HG03439 (cell line): Measurements from ENCODE around the gene TRAPPC3L.

ENCODE experiments used
- ATAC-seq: cut with Tn5 transposase; IDR thresholded peaks from one replicate; pipeline ENCODE4 v1.9.1; 2021; ENCODE audit warnings: mild to moderate bottlenecking, moderate library complexity; ENCODE audit not compliant: unreplicated experiment

Gene TRAPPC3L

GRCh38 chr6:116545651-116546050 lies at the start of gene TRAPPC3L:
TSS of gene TRAPPC3L (minus strand) at chr6:116545684. CDS start at chr6:116545514, 170 bp downstream.
- ATAC-seq: no peak

- ATAC-seq: no peak
Measured at GRCh38 chr6:116595247-116595646, 49.8 kb upstream of the TRAPPC3L start.

GRCh38 chr6:116586738-116587137 lies 41.3 kb upstream of the TRAPPC3L start:
- ATAC-seq: no peak

GRCh38 chr6:116586276-116586675 lies 40.8 kb upstream of the TRAPPC3L start:
- no peak for ATAC-seq

- no peak for ATAC-seq
Measured at GRCh38 chr6:116580198-116580597, 34.7 kb upstream of the TRAPPC3L start.

- ATAC-seq: no peak
Measured at GRCh38 chr6:116579143-116579542, 33.7 kb upstream of the TRAPPC3L start.

GRCh38 chr6:116578335-116578734 lies 32.9 kb upstream of the TRAPPC3L start:
- no peak for ATAC-seq

GRCh38 chr6:116577486-116577885 lies 32.0 kb upstream of the TRAPPC3L start:
- ATAC-seq: no peak

- ATAC-seq: no peak
Measured at GRCh38 chr6:116575227-116575626, 29.7 kb upstream of the TRAPPC3L start.

GRCh38 chr6:116572162-116572561 lies 26.7 kb upstream of the TRAPPC3L start:
- no peak for ATAC-seq

- ATAC-seq: no peak
Measured at GRCh38 chr6:116571683-116572000, 26.2 kb upstream of the TRAPPC3L start.

GRCh38 chr6:116570856-116571682 lies 25.6 kb upstream of the TRAPPC3L start, which contains the start of gene RWDD1:
TSS of gene RWDD1 (plus strand) at chr6:116571504. CDS start at chr6:116571583, 79 bp downstream.
- ATAC-seq: peak; percentile 97

- ATAC-seq: no peak
Measured at GRCh38 chr6:116568821-116569755, 23.6 kb upstream of the TRAPPC3L start.

- no peak for ATAC-seq
Measured at GRCh38 chr6:116568111-116568510, 22.6 kb upstream of the TRAPPC3L start.

GRCh38 chr6:116564921-116565872 lies 19.7 kb upstream of the TRAPPC3L start:
- ATAC-seq: no peak

- no peak for ATAC-seq
Measured at GRCh38 chr6:116564311-116564710, 18.8 kb upstream of the TRAPPC3L start.

- no peak for ATAC-seq
Measured at GRCh38 chr6:116563830-116564229, 18.3 kb upstream of the TRAPPC3L start.

- no peak for ATAC-seq
Measured at GRCh38 chr6:116562614-116563013, 17.1 kb upstream of the TRAPPC3L start.

GRCh38 chr6:116562019-116562403 lies 16.5 kb upstream of the TRAPPC3L start:
- no peak for ATAC-seq

GRCh38 chr6:116561377-116562018 lies 16.0 kb upstream of the TRAPPC3L start:
- peak; percentile 80 for ATAC-seq
